ENCODE data around the gene KRCC1. TPM values are rescaled to one million over a fixed set of nuclear protein-coding genes. Genes with fewer than 3 reads are reported as not detected.
A peak's percentile ranks its signal among the peaks of the same experiment; 100 is the strongest.
"Not testable (repeated sequence)": the region's sequence is repeated elsewhere in the genome, so short reads cannot be mapped to it uniquely, and the experiment has no call there.

The KRCC1 gene

DNA sequence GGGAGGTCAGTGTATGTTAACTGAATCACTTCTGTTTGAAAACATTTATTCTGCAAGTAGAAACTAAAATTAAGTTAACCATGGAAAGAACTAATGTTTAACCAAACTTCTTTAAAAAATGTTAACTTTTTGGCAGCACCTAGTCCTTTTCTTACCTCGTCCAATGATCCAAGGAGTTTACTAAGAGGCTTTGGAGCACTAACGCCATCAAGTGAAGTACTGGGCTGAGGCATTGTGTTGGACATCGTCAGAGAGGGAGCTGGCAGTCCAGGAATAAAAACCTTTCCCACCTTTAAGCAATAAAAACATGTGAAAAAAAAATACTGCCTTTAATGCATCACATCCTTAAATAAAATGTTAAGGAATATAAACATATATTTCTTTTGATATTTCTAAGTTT lies 63.0 kb downstream of the KRCC1 start:
- H3K4me1 ChIP-seq (ENCODE audit: control insufficient read depth, low read depth, low read length) = not testable (repeated sequence)

GRCh38 chr2:87987473-87987872 lies 68.1 kb downstream of the KRCC1 start:
- H3K9ac ChIP-seq (ENCODE audit: low read length); H3K79me1 ChIP-seq (ENCODE audit: low read length); H3K18ac ChIP-seq (ENCODE audit: low read length); H3K27me3 ChIP-seq (ENCODE audit: insufficient read depth, low read length, poor library complexity); H3K4ac ChIP-seq (ENCODE audit: low read depth, low read length); H4K8ac ChIP-seq (ENCODE audit: low read depth, low read length); H3K56ac ChIP-seq (ENCODE audit: low read length); DNase-seq; H2AK5ac ChIP-seq (ENCODE audit: low read length); H3K4me3 ChIP-seq (ENCODE audit: low read length); H3K36me3 ChIP-seq (ENCODE audit: control insufficient read depth, insufficient read depth, low read length); H3K4me1 ChIP-seq (ENCODE audit: control insufficient read depth, low read depth, low read length); H2BK15ac ChIP-seq (replicated peaks; ENCODE audit: low read depth); H3K4me2 ChIP-seq (ENCODE audit: low read length); H2BK5ac ChIP-seq (ENCODE audit: low read length); H3K23ac ChIP-seq (ENCODE audit: low read length); H3K79me2 ChIP-seq (ENCODE audit: control insufficient read depth, insufficient read depth, low read length); H2BK120ac ChIP-seq (ENCODE audit: low read depth, low read length); H4K5ac ChIP-seq (ENCODE audit: low read length); H3K27ac ChIP-seq (ENCODE audit: low read depth, low read length): not testable (repeated sequence)
- no CpG with 5 or more reads among the region's 1 CpG for WGBS (ENCODE audit: extremely low coverage, insufficient coverage, low lambda C conversion rate)

More for the DNA sequence above, 63.0 kb downstream of the KRCC1 start:
- not testable (repeated sequence) for H4K8ac ChIP-seq (ENCODE audit: low read depth, low read length); H3K23ac ChIP-seq (ENCODE audit: low read length); H3K4me2 ChIP-seq (ENCODE audit: low read length); H3K27ac ChIP-seq (ENCODE audit: low read depth, low read length); H4K5ac ChIP-seq (ENCODE audit: low read length); H3K56ac ChIP-seq (ENCODE audit: low read length); H3K27me3 ChIP-seq (ENCODE audit: insufficient read depth, low read length, poor library complexity); H3K79me1 ChIP-seq (ENCODE audit: low read length); H3K18ac ChIP-seq (ENCODE audit: low read length); H3K36me3 ChIP-seq (ENCODE audit: control insufficient read depth, insufficient read depth, low read length); H2BK15ac ChIP-seq (replicated peaks; ENCODE audit: low read depth); H2AK5ac ChIP-seq (ENCODE audit: low read length); H2BK5ac ChIP-seq (ENCODE audit: low read length); H2BK120ac ChIP-seq (ENCODE audit: low read depth, low read length); H3K79me2 ChIP-seq (ENCODE audit: control insufficient read depth, insufficient read depth, low read length); DNase-seq; H3K4ac ChIP-seq (ENCODE audit: low read depth, low read length); H3K4me3 ChIP-seq (ENCODE audit: low read length); H3K9ac ChIP-seq (ENCODE audit: low read length)
- no CpG with 5 or more reads among the region's 3 CpGs for WGBS (ENCODE audit: extremely low coverage, insufficient coverage, low lambda C conversion rate)

- not testable (repeated sequence) for H3K9ac ChIP-seq (ENCODE audit: low read length); H3K4me2 ChIP-seq (ENCODE audit: low read length); H2AK5ac ChIP-seq (ENCODE audit: low read length); H3K4me3 ChIP-seq (ENCODE audit: low read length); H3K36me3 ChIP-seq (ENCODE audit: control insufficient read depth, insufficient read depth, low read length); H3K27ac ChIP-seq (ENCODE audit: low read depth, low read length); H3K56ac ChIP-seq (ENCODE audit: low read length); H3K27me3 ChIP-seq (ENCODE audit: insufficient read depth, low read length, poor library complexity); DNase-seq; H3K79me1 ChIP-seq (ENCODE audit: low read length); H3K23ac ChIP-seq (ENCODE audit: low read length); H2BK120ac ChIP-seq (ENCODE audit: low read depth, low read length); H3K18ac ChIP-seq (ENCODE audit: low read length); H4K8ac ChIP-seq (ENCODE audit: low read depth, low read length); H3K4me1 ChIP-seq (ENCODE audit: control insufficient read depth, low read depth, low read length); H3K4ac ChIP-seq (ENCODE audit: low read depth, low read length); H3K79me2 ChIP-seq (ENCODE audit: control insufficient read depth, insufficient read depth, low read length); H2BK5ac ChIP-seq (ENCODE audit: low read length); H4K5ac ChIP-seq (ENCODE audit: low read length); H2BK15ac ChIP-seq (replicated peaks; ENCODE audit: low read depth)
- WGBS (ENCODE audit: extremely low coverage, insufficient coverage, low lambda C conversion rate) = no CpG with 5 or more reads among the region's 5 CpGs
These were observed 69.7 kb downstream of the KRCC1 start for GRCh38 chr2:87985902-87986301.

DNA sequence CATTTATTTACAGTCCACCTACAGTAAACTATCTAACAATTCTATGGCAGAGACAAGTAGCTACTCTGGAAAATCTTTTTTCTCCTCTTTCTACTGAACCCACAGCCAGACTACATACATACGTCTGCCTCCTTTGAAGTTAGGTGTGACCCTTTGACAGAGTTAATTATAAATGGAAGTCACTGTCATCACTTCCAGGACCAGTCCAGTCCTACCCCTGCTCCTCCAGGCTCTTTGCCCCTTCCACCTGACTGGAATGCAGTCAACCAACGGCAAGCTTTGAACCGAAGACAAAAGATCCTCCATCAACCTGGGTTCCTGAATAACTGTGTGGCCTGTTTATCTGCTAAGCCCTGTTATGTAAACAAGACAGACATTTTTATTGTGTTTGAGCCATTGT lies 74.4 kb downstream of the KRCC1 start:
- not testable (repeated sequence) for H3K56ac ChIP-seq (ENCODE audit: low read length); H3K4me3 ChIP-seq (ENCODE audit: low read length); H3K27me3 ChIP-seq (ENCODE audit: insufficient read depth, low read length, poor library complexity); H3K23ac ChIP-seq (ENCODE audit: low read length); H3K27ac ChIP-seq (ENCODE audit: low read depth, low read length); H3K9ac ChIP-seq (ENCODE audit: low read length); H4K8ac ChIP-seq (ENCODE audit: low read depth, low read length); H2AK5ac ChIP-seq (ENCODE audit: low read length); H3K79me2 ChIP-seq (ENCODE audit: control insufficient read depth, insufficient read depth, low read length); H2BK120ac ChIP-seq (ENCODE audit: low read depth, low read length); H3K4ac ChIP-seq (ENCODE audit: low read depth, low read length); H3K4me2 ChIP-seq (ENCODE audit: low read length); H2BK15ac ChIP-seq (replicated peaks; ENCODE audit: low read depth); H3K79me1 ChIP-seq (ENCODE audit: low read length); H4K5ac ChIP-seq (ENCODE audit: low read length); DNase-seq; H3K4me1 ChIP-seq (ENCODE audit: control insufficient read depth, low read depth, low read length); H3K18ac ChIP-seq (ENCODE audit: low read length); H2BK5ac ChIP-seq (ENCODE audit: low read length); H3K36me3 ChIP-seq (ENCODE audit: control insufficient read depth, insufficient read depth, low read length)
- WGBS (ENCODE audit: extremely low coverage, insufficient coverage, low lambda C conversion rate) = no CpG with 5 or more reads among the region's 3 CpGs

Small RNA genes within 50 kb of the gene (small RNA-seq; reads per million reads assigned to genes)
- gene MIR4780 (ENCODE audit: insufficient read depth) (not detected), gene RNU2-63P (ENCODE audit: insufficient read depth) (3.2 reads per million, percentile 50 among the genes with 10 or more reads in this experiment)

Measured in mesendoderm (in vitro differentiated cells).